SJCRH30 (cell line): Measurements from ENCODE around the gene SLC38A2. TPM values are rescaled to one million over a fixed set of nuclear protein-coding genes. Genes with fewer than 3 reads are reported as not detected.

Experiments used
- total RNA-seq: library from RNA; depleted of rRNA; stranded (reverse); fragments of >200 nt; shearing (Covaris generic); gene quantifications from 2 replicates; pipeline ENCODE4 v1.2.3, GENCODE V29; 2014; rRNA removed

SLC38A2 gene
- total RNA-seq, 1 experiment from 2014 or later: 260 TPM

Other genes starting within 250 kb of the SLC38A2 start
- gene SLC38A1, start 103.7 kb downstream of the SLC38A2 start, total RNA-seq: 167 and 195 TPM in 2 replicates